Effector CD4-positive, alpha-beta T cell (primary cell): ENCODE data around the gene LMF2.

ENCODE experiments used
- DNase-seq: peaks from one replicate; pipeline ENCODE4 v3.0.0-alpha.2; 2020

LMF2 gene

DNA sequence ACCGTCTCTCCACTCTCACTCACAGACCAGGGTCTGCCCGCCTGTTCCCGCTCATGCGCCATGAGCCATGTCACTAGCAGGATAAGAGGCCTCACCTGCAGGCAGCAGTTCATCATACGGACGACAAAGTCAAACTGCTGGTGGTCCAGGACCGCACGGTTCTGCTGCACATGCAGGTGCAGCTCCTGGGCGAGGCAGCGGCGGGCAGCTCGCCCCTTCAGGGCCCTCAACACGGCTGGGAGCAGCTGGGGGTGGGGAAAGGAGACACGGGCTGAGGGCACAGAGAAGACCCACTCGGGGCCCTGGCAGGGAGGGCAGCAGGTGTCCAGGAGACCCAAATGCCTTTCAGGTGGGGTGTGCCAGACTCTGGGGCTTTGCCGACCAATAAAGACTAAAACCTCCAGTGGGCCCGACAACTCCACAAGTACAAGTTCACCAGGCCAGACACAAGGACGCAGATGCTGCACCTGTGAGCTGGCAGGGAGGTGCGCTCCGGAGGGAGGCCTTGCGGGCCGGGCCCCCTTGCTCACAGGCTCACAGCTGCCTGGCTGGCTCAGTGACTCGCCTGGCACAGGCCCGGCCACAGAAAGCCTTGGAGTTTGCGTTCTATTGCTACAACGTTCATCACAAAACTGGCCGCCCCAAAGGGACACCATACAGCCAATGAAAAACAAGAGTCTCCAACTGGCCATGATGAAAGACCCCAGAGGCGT is 44.2 kb downstream of the LMF2 start:
- DNase-seq = no peak

DNA sequence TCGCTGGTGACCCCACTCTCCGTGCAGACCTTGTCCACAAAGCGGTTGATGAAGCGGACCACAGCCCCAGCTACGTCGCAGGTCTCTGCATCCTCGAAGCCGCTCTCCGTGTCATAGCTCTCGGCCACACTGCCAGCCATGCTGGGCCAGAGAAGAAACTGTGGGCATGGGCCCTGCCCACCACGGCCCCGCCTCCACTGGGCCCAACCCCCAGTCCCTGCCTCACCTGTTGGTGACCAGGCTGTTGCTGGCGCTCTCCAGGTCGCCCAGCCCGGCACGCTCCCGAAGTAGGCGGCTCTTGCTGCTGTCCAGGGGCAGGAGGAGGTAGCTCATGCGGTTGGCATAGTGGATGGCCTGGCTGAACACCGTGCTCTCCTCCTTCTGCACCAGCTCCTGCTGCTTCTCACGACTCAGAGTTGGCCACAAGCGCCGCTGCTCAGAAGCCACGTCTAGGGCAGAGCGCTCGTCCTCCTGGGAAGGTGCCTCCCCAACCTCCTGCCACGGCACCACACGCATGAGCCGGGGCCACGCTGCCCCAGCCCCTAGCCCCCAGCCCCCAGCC is 45.4 kb downstream of the LMF2 start:
- DNase-seq = no peak

DNA sequence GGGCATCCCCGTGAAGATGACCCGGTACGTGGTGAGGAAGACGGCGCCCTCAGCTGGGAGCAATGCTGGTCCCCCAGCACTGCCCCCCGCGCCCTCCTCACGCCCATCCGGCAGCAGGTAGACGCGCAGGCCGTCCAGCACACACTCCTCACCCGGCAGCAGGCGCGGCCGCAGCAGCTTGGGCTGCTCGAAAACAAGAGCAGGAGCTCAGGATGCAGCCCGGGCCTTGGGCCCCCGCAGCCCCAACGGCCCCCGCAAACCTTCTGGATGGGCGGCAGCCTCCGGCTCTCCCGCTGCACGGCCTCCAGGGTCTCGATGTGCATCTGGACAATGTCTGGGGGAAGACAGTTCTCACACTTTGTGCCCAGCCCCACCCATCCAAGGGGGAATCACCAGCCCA is 46.0 kb downstream of the LMF2 start:
- no peak for DNase-seq

DNA sequence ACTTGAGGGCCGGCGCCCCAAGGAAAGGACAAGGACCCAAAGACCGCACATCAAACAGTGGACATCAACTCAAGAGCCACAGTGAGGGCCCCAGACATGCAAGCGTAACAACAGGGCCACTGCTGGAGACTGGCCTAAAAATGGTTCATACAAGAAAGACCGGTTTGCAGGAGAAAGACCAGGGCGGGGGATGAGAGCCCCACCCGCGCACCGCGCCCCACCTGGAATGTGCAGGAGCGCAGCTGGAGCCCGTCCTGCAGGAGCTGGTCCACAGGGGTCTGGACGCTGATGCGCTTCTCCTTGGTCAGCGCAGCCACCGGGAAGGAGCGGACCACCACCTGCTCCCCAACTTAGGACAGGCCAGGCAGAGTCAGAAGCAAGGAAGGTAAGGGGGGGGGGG is 46.6 kb downstream of the LMF2 start:
- DNase-seq = no peak

DNA sequence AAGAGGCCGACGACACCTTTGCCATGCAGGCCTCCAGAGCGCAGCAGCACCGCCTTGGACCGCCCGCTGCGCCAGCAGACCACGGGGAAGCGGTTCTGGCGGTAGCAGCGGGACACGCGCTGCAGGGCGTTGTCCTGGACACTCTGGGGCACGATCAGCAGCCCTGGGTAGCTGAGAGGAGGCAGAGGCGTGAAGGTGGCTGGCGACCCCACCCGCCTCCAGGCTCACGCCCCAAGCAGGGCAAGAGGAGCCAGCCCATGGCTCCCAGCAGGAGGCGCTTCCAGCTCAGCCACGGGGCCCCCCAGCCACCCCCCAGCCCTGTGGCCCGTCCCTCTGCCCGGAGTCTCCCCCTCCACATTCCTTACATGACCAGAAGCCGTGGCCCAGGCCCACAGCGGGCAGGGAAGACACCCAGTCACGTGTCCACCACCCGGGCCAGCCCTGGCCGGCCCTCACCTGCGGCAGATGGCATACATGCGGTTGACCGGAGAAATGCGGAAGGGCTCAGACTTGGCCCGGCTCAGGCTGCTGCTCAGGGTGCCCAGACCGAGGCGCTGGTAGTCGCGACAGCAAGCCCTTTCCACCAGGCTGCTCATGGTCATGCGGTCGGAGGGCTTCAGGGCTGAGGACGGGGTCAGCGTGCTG is 47.9 kb downstream of the LMF2 start:
- no peak for DNase-seq

DNA sequence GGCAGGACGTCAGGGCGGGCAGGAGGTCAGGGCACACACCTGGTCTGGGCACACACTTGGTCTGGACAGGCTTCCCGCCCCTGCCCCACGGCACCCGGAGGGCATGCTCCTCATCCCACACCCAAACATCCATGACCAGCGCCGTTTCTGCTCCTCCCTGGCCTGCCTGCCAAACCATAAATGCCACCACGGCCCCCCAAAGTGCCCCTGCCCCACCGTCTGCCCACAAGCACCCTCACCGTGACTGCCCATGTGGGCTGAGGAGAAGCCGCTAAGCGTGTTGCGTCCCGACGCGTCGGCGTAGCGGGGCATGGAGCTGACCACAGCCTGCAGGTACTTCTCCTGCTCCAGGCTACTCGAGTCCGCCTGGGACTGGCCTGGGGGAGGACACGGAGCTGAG is 48.5 kb downstream of the LMF2 start:
- no peak for DNase-seq

DNA sequence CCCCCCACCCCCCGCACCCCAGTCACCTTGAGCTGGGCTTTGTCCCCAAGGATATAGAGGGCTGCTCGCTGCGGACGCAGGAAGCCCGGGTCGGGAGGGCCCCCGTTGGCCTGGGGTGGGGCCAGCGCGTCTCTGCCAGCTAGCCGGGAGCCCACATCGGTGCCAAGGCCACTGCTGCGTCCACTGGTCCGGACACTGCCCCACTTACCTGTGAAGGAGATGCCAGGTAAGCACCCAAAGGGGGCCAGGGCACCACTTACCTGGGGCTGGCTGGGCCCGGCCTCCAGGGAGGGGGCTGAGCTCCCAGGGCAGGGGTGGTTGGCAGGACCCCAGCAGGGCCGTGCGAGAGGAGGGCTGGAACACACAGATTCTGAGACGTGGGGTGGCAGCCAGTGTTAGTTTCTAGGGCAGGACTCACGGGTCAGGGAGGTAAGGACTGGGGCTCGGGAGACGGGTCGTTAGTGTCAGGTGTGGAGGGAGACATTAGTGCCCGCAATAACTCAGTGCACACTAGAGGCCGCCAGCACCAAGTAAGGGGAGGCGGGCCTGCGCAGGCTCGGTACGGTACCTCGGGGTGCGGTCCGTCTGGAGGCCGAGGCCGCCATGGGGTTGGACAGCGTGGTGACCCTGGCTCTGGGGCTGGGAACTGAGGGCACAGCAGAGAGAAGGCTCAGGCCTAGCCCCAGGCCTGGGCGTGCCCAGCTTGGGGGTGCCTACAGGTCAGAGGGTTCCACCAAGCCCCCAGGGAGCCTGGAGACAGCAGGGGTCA is 50.9 kb downstream of the LMF2 start:
- DNase-seq = no peak

DNA sequence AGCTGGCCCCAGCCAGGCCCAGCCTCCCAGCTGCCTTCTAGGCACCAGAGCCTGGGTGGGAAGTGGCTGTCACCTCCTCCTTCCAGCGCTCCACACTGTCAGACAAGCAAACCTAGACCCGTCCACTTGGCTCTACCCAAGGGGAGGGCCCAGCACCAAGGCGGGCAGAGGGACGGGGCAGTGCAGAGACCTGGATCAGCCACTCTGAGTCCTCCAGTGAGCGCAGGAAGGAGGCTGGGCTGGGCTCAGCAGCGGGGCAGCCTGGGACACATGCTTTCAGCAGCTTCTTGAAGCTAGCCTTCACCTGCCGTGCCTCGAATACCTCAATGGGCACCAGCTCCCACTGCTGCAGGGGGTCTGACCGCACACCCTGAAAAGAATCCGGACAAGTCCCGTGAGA is 51.5 kb downstream of the LMF2 start:
- no peak for DNase-seq

DNA sequence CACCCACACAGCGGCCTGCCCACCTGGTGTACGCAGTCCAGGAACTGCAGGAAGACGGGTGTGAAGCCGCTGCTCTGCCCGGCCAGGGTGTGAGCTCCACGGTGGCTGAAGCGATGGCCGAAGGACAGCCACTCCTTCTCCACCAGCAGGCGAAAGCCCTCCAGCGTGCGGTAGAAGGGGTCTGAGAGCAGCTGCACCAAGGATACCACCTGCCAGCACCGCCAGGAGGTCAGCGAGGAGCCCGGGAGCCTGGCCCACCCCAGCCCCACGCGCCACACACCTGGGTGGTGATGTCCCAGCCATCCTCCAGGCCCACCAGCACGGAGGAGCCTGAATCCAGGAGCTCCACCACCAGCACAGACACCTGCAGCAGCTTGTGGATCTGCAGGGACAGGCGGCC is 52.3 kb downstream of the LMF2 start:
- DNase-seq = no peak

DNA sequence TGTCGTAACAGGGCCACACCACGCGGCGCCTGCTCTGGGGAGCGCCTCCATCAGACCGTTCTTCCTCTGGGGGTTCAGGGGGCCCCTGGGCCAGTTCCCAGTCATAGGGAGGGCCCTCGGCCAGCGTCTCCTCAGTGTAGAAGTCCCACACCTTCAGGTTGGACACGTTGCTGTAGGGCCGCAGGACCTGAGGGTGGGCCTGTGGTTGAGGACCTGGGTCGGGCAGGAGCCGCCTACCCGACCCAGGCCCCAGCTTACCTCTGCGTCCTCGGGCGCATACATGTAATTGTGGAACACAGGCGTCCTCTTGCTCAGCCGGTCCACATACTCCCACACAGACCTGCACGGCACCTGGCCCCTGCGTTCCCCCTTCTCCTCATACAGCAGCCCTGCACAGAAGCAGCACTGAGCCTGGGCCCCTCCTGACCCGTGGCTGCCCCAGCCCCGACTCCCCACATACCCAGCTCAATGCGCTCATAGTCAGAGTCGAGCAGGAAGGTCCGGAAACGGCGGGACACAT is 52.9 kb downstream of the LMF2 start:
- no peak for DNase-seq
